HG03378 (cell line): ENCODE data around the gene RAPGEF5.
"Not testable (repeated sequence)": the region's sequence is repeated elsewhere in the genome, so short reads cannot be mapped to it uniquely, and the experiment has no call there.

Experiments used
- ATAC-seq: cut with Tn5 transposase; IDR thresholded peaks from one replicate; pipeline ENCODE4 v1.9.1; 2021; ENCODE audit warnings: mild to moderate bottlenecking, moderate library complexity; ENCODE audit not compliant: unreplicated experiment

RAPGEF5 gene

GRCh38 chr7:22094413-22095342 is 262.3 kb downstream of the RAPGEF5 start:
- ATAC-seq = no peak

DNA sequence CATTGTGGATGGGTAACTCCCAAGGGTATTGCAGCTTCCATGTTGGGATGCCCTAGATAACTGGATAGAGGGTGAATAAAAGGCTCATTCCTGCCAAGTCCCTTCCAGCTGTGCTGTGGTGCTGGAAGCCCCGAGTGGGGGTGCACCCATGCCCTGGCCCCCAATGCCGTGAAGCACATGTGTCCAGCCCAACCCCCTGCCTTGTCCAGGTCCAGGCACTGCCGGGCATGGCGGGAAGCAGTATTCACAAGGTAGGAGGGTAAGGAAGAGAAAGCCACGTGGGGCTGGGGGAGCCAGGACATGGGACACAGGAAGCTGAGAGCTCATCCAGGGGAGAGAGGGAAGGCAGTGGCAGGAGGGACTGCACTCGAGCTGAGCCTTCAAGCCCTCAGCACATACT is 263.0 kb downstream of the RAPGEF5 start:
- no peak for ATAC-seq

DNA sequence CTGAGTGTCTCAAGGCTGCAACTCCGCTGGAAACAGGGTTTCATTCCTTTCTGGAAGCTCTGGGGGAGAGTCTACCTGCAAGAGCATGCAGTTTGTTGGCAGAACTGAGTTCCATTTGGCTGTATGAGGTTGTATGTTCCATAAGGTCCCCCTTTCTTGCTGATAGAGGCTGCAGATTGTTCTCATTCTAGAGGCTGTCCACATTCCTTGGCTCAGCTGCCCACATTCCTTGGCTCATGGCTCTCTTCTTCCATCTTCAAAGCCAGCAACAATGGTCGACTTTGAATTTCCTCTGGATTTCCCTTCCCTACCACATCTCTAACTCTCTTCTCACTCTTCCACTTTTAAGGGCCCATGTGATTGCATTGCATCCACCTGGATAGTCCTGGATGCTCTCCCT is 264.0 kb downstream of the RAPGEF5 start:
- ATAC-seq = no peak

DNA sequence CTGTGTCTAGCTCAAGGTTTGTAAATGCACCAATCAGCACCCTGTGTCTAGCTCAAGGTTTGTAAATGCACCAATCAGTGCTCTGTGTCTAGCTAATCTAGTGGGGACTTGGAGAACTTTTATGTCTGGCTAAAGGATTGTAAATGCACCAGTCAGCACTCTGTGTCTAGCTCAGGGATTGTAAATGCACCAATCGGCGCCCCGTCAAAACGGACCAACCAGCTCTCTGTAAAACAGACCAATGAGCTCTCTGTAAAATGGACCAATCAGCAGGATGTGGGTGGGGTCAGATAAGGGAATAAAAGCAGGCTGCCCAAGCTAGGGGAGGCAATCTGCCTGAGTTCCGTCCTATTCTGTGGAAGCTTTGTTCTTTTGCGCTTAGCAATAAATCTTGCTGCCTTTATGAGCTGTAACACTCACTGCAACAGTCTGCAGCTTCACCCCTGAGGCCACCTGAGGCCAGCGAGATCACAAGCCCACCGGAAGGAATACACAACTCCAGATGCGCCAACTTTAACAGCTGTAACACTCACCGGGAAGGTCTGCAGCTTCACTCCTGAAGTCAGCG is 265.9 kb downstream of the RAPGEF5 start:
- ATAC-seq = not testable (repeated sequence)

GRCh38 chr7:22090512-22090911 is 266.4 kb downstream of the RAPGEF5 start:
- no peak for ATAC-seq

GRCh38 chr7:22090107-22090506 is 266.8 kb downstream of the RAPGEF5 start:
- ATAC-seq = no peak

GRCh38 chr7:22088827-22089226 is 268.1 kb downstream of the RAPGEF5 start:
- ATAC-seq = no peak

GRCh38 chr7:22087861-22088260 is 269.1 kb downstream of the RAPGEF5 start:
- no peak for ATAC-seq

DNA sequence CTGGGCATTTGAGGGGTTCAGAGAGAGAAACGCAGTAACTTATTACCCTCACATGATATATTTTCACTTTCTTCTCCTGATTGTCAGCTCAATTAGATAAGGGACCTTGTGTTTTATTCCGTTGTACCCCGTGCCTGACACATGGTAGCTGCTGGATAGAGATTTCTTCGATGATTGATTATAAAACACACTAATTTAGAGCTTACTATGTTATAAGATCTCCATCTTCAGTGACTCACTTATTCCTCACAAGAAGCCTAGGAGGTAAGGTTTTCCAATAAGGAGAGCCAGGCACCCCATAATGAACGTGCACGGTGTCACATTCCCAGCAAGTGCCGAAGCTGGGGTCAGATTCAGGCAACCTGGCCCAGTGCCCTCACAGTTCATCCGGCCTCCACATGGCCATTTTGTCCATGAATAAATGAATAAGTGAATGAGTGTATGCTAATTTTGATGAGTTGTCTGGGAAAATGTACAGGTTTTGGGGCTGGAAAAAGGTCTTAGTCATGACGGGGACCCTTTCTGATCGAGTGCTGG is 273.2 kb downstream of the RAPGEF5 start:
- no peak for ATAC-seq

DNA sequence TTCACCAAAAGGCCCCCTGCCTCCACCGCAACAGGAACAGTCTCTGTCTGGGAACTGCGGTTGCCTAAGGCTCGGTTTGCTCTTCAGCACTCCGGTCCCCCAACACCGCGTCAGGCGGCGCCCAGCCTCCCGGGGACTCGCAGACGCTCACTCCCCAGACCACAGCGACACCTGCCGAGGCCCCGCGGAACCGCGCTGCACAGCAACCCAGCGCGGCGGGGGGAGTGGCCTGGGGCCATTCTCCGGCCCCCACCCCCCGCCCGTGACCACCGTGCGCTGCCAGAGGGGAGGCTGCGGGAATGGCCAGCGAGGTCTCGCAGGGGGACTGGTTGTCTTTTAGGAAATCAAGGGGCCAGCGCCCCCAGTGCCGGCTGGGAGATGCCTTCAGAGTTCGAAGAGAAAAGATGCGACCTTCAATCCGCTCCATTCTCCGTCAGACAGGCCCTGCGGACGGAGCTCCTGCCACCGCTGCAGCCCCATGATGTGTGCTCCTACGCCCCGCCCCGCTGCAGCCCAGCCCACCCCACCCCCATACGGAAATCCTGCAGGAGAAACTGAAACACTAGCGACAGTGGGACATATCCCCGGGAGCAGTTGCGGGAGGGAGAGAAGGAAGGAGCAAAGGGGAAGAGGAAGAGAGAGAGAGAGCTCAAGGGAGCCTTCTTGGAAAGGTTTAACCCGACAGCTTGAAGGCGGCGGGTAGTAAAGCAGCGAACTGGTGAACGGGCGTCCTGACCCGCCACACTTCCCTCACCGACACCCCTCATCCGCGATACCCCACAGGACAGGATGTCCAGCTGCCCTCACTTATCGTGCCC is 273.9 kb downstream of the RAPGEF5 start:
- peak; percentile 93 for ATAC-seq

- ATAC-seq = no peak
Observed at GRCh38 chr7:22082553-22082885, 274.4 kb downstream of the RAPGEF5 start.

- ATAC-seq = not testable (repeated sequence)
Observed at GRCh38 chr7:22080219-22080618, 276.7 kb downstream of the RAPGEF5 start.

GRCh38 chr7:22078872-22079271 is 278.1 kb downstream of the RAPGEF5 start:
- ATAC-seq = not testable (repeated sequence)

DNA sequence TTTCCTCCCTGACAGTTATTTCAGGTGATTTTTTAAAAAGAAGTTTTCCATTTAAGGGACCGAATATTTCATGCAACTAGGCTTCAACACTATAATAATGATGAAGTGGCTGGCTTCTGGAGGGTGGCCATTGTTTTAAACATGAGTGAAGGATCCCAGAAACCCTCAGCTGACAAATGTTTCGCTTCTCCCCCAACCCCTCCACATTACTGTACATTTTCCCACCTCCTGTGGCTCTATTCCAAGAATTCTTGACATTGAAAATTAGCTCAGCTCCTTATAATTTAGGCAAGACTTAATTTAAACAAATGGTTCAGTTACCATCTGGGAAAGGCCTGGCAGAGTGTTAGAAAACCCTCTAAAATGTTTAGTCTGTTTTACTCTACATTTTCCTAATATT is 281.4 kb downstream of the RAPGEF5 start:
- ATAC-seq = no peak

DNA sequence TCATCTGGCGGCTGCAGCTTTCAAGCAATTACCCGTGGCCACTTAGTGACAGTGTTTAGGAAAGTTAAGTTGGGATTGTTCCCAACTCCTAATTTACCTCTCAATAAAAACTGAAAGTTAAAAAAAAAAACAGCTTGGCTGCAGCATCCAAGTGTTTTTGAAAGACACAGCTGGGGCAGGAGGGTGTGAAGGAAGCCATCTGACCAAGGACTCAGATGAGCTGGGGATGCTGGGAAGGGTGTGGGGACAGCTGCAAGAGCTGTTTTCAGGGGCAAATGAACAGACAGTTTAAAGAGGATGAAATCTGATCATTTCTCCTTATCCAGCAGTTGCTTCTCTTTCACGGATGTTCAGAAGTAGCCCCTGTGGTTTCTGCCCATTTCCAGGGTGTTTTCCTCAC is 282.1 kb downstream of the RAPGEF5 start:
- ATAC-seq = no peak
